GM21390 (cell line): ENCODE measurements around the gene HM13.
A peak's percentile ranks its signal among the peaks of the same experiment; 100 is the strongest.
"Not testable (repeated sequence)": the region's sequence is repeated elsewhere in the genome, so short reads cannot be mapped to it uniquely, and the experiment has no call there.

ENCODE experiments used
- ATAC-seq: cut with Tn5 transposase; IDR thresholded peaks from one replicate; pipeline ENCODE4 v1.9.1; 2021; ENCODE audit not compliant: unreplicated experiment

HM13 gene, protein sequence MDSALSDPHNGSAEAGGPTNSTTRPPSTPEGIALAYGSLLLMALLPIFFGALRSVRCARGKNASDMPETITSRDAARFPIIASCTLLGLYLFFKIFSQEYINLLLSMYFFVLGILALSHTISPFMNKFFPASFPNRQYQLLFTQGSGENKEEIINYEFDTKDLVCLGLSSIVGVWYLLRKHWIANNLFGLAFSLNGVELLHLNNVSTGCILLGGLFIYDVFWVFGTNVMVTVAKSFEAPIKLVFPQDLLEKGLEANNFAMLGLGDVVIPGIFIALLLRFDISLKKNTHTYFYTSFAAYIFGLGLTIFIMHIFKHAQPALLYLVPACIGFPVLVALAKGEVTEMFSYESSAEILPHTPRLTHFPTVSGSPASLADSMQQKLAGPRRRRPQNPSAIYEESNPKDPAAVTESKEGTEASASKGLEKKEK

DNA sequence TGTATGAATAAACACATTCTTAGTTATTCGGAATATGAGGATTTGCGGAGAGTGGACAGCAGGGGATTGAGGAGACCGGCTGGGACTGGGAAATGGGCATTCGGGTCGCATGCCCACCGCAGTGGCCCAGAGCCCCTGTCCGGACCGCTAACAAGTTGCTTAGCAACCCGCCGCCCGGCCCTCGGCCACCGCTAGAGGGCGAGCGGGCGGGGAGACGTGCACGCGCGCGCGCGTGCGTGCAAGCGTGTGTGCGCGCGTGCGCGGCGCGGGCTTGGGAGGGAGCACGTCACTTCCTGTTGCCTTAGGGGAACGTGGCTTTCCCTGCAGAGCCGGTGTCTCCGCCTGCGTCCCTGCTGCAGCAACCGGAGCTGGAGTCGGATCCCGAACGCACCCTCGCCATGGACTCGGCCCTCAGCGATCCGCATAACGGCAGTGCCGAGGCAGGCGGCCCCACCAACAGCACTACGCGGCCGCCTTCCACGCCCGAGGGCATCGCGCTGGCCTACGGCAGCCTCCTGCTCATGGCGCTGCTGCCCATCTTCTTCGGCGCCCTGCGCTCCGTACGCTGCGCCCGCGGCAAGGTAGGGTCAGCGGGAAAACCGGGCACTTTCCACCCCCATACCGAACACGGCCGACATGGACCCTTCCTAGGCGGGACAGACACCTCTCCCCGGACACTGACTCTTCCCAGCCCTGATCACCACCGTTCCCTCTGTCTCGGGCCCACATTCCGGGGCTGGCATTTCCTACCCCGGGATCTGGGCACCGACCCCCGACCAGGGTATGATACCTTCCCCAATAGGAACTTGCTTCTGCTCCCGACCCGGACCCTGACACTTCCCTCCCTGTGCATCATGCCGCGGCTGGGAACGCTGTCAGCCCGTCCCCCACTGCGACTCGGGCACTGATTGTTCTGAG lies at the start of gene HM13:
Gene HM13, plus strand, starts transcription at position 289 of the 918 bp plus-strand sequence. Its CDS starts 110 bp downstream, at position 399.
- peak; percentile 85 for ATAC-seq

DNA sequence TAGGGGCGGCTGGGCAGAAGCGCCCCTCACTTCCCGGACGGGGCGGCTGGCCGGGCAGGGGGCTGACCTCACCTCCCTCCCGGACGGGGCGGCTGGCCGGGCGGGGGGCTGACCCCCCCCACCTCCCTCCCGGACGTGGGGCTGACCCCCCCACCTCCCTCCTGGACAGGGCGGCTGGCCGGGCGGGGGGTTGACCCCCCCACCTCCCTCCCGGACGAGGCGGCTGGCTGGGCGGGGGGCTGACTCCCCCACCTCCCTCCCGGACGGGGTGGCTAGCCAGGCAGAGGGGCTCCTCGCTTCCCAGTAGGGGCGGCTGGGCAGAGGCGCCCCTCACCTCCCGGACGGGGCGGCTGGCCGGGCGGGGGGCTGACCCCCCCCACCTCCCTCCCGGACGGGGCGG lies 43.3 kb upstream of the HM13 start:
- ATAC-seq = not testable (repeated sequence)

DNA sequence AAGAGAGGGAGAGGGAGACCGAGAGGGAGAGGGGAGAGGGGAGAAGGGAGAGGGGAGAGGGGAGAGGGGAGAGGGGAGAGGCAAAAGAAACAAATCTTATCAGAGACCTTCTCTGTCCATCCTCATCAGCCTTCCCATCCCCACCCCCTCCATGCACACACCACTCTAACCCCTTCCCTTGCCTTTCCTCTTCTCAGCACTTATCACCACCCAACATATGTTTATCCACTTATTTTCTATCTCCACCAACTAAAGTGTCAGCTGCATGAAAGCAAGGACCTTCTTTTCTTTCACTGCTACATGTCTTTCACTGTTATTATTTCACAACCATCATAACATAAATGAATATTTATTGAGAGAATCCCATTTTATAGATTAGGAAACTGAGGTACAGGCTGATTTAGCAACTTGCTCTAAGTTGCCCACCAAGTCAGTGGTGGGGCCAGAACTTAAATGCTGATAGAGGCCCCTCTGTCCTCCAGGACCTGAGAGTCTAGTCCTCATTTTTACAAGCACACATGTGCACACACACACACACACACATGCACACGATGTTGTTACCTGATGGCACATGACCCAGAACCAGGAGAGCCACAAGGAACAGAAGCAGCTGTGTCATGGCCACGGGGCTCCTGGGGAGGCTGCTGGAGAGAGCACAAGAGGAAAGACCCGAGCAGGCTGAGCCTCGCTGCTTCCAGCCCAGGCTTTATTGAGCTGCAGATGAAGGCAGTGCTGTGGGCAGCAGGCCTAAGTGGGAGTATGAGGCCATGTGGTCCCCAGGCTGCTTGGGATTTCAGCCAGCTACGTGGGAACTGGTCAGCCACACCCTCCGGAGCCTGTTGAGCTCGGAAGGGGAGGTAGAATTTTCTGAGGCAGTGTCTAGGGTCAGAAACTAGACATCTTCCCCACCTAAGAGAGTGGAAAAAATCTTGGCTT lies 41.6 kb upstream of the HM13 start:
- no peak for ATAC-seq

DNA sequence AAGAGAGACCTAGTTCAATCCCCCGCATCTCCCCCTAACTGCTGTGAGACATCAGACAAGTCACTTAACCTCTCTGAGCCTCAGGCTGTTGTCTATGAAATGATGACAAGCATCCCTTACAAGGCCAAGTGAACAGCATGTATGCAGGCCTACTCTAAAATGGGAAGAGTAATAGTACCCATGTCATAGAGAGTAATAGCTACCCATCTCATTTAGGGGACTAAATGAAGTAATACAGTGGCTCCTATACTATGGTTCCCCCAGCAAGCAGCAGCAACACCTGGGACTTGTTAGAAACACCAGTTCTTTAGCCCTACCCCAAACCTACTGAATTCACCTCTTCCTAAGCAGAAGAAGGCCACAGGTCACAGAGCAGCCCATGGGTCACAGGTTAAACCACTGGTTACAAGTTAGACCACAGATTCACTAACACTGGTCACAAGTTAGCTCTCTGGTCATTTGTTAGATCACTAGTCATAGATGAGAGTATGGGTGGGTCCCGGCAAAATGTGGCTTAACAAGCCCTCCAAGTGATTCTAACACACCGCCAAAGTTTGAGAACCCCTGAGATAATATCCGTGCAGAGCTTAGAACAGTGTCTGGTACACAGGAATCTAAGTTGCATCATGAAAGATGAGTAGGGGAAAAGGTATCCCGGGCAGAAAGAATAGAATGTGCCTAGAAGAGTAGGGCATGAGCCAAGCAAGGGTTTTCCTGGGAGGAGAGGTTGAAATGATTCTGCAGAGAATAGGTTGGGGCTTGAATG lies 40.7 kb upstream of the HM13 start:
- ATAC-seq = peak; percentile 18

DNA sequence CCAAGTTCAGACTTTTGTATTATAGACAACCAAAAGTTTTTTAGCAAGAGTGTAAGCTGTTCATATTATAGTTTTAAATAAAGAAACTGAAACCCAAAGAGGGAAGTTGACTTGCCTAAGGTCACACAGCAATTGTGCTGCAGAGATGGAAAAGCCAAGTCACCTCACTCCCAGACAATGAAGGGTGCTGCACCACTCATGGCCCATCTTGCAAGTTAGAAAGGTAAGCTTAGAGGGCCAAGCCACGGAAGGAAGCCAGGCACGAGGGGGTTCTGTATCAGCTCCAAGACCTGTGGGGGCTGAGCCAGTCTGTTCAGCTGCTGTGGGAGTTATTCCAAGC lies 40.2 kb upstream of the HM13 start:
- peak; percentile 86 for ATAC-seq

DNA sequence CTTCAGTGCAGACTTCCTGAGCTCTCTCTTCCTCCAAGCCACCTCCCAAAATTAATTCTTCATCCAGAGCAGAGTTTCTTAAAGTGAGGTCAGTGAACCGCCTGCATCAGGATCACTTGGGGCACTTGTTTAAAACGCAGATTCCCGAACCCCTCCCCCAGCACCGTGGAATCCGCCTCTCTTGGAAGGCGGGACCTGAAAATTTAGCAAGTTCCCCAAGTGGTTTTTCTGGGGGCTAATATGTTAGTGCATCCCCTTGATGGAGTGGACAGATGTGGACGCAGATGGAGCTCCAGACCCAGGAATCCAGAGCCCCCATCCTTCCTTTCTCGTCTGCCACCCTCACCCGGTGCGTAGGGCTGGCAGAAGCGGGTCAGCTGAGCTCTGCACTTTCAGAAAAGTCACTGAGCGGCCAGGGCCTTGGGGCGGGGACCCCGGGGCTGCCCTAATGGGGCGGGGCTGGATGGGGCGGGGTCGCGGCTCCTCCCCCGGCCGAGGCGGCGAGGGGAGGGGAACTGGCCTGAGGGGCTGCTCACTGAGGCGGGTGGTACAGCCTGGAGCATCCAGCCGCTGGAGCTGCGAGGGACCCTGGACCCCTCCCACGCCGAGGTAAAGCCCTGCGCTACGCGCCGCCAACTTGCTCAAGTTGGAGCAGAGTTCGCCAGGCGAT lies 39.3 kb upstream of the HM13 start, which contains the start of the genes DEFB124 and REM1:
Gene DEFB124, minus strand, starts transcription at position 370 of the 670 bp plus-strand sequence. CDS start 2,114 bp downstream, outside the sequence.
Gene REM1, plus strand, starts transcription at position 531 of the 670 bp plus-strand sequence. CDS start 1,158 bp downstream, outside the sequence.
- no peak for ATAC-seq

DNA sequence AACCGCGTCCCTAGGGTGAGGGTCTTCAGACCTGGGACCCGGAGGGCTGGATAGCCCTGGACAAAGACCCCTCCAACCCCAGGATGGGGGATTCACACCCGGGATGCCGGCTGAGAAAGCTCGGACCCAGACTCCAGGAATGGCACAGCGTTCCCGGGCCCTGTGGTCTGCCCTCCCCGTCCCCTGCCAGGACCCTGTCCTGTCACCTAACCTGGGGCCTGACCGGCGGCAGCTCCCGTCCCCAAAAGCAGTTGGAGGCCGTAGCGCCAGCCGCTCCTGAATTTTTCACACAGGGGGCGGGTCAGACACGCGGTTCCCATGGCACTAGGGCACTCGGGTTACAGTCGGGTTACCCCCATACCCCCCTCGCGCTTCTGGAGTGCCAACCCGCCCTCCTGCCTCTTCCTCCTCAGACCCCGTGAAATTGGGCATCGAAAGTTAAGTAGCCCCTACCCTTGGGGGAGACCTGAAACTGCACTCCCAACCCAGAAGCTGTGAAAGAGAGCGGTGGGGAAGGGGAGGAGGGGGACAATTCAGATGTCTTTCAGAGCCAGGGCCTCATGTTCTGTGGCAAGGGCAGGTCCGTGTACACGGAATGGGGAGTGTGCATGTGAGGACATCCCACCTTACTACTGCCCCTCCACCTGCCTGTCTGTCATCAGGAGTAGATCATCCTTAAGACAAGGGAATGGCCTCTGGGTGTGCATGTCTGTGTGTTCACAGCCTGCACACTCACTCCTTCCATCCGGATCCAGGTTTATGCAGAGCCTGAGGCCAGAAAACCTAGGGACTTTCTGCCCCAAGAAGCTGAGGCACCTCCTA lies 38.6 kb upstream of the HM13 start:
- no peak for ATAC-seq

DNA sequence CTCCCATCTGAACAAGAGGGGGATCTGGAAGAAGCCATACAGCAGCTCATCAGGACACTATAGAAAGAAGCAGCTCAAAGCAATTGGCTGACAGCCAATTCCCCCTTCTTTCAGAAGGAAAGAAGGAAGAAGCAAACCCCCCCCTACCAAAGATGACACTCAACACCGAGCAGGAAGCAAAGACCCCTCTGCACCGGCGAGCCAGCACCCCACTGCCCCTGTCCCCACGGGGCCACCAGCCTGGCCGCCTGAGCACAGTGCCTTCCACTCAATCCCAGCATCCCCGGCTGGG lies 38.0 kb upstream of the HM13 start:
- no peak for ATAC-seq

DNA sequence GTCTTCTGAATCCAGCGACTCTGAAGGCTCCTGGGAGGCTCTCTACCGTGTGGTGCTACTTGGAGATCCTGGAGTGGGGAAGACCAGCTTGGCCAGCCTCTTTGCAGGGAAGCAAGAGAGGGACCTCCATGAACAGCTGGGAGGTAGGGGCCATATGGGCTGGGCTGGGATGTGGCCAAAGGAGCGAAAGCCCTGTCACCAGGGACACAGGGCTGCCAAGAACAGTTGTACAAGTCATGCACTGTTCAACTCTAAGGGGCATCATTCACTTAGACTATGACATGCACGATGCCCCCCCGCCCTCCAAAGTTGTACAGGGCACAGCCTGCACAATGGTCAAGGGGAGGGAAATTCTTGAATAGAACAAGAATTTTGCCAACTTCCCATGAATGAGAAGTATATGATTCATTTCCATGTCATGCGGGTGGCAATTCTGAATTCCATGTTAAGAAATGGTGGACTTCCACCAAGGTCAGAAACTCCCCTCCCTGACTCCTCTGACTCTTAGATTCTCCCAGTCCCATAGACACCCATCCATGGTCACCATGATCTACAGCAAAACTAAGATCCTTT lies 37.5 kb upstream of the HM13 start:
- ATAC-seq = no peak

DNA sequence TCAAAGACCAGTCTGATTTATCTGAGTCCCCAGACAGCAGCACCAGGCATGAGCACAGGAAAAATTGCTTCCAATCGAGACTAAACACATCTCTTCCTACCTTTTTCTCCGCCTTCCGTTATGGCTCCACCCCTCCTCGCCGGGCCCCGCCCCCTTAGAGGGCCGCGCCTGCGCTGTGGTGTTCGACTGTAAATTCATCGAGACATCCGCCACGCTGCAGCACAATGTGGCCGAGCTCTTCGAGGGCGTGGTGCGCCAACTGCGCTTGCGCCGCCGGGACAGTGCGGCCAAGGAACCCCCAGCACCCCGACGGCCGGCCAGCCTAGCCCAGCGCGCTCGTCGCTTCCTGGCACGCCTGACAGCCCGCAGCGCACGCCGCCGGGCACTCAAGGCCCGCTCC lies 30.2 kb upstream of the HM13 start:
- ATAC-seq = no peak

DNA sequence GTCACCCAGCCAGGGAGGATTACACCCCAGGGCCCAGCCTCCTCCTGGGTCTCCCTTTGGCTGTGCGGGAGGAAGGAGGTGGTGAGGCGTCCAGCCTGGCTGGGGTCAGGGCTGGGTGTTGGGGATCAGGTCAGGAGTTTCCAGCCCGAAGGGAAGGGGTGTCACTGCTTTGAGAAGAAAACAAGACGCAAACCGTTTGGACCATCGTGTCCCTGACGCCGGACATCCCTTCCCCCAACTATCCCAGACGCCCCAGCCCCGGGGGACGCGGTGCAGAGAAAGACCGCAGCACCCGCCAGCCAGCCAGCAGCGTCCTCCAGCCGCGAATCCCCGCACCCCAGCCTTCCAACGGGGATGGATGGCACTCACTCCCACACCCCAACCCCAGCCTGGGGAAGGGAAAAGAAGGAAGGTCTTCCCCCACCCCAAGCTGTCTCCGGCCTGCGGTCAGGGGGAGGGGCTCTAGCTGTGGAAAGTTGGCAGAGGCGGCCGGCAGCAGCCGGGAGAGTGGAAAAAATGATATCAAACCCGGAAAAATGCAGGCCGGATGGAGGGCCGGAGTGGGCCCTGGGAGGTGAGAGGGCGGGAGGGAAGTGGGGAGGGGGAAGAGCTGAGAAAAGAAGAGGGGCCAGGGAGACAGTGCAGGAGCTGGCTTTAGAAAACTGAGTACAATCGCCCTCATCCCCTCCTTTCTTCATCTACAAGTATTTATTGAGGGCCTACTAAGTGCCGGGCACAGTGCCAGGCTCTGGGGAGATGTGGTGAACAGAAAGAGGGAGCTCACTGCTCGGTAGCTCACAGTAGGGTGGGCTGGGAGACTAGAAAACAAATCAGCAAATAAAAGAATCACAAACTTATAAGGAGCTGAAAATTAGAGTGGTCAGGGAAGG lies 28.5 kb upstream of the HM13 start:
- no peak for ATAC-seq

DNA sequence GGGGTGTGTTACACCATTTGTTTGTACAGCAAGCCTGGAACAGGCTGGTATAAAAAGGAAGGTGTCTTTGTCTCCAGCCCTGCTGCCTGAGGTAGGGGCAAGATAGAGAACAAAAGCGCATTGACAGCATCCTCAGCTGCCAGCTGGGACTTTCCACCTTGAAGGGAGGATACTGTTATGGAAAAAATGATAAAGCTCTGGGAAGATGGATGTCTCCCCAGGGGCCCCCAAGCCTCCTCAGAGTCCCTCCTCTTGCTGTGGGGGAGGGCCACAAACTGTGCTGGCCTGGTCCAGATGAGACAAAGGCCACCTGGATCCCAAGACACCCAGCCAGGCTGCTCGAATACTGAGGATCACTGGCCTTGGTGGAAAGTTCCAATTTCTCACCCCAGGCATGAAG lies 26.1 kb upstream of the HM13 start:
- ATAC-seq = no peak

DNA sequence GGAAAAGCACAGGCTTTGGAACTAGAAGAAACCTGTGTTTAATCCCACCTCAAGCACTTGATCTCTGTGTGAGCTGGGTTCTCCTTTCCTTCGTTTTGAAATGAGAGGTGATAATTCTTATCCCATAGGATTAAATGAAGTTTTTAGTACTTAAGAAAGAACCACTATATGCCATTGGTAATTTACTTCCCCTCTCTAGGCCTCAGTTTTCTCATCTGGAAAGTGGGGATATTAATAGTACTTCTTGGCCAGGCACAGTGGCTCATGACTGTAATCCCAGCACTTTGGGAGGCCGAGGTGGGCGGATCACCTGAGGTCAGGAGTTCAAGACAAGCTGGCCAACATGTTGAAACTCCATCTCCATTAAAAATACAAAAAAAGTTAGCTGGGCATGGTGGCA lies 25.1 kb upstream of the HM13 start:
- no peak for ATAC-seq

DNA sequence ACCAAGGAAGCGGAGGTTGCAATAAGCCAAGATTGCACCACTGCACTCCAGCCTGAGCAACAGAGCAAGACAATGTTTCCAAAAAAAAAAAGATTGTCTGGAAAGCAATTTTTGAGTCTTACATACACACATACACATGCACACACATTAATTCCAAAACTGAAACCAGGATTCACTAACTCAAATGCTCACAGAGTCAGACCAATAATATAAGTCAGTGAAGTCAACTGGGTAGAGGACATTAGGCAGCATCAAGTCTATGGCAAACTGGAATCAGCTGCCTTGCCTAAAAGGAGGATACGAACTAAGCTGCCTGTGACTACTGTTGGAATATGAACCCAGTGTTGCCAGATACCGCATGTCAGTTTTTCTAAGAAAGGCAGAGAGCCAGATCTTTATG lies 23.5 kb upstream of the HM13 start:
- ATAC-seq = no peak

DNA sequence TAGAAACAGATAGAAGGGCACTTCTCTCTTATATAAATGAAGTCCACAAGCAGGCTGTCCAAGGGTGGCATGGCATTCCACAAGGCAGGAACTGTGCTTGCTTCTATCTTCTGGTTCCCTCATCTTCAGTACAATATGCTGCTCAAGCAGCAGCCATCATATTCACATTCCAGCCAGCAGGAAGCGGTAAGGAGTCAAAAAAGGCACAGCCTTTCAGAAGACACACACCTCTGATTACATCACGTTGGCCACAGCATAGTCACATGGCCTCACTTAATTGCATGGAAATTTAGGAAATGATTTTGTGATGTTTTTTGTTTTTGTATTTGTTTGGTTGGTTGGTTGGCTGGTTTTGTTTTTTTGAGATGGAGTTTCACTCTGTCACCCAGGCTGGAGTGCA lies 20.1 kb upstream of the HM13 start:
- ATAC-seq = no peak

DNA sequence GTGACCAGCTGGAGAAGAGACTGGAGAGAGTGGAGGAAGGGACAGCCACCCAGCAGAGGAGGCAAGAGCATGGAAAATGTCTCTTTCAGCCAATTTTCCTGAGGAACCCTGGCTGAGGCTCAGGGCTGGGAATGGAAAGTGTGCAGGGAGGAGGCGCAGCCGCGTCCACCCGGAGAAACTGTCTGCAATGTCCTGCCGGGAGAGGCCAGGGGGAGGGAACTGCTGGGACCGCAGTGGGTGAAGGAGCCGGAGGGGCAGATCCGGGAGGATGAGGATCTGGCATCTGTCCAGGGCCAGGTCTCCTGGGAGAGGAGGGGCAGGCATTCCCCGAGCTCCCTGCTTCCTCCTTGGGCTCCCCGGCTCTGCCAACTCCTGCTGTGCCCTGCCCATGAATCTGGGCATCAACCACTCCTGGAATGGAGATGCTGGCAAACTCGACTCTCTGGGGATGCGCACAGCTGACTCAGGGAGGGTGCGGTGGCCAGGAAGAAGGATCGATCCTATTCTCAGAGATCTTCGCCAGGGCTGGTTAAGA lies 17.4 kb upstream of the HM13 start:
- no peak for ATAC-seq

DNA sequence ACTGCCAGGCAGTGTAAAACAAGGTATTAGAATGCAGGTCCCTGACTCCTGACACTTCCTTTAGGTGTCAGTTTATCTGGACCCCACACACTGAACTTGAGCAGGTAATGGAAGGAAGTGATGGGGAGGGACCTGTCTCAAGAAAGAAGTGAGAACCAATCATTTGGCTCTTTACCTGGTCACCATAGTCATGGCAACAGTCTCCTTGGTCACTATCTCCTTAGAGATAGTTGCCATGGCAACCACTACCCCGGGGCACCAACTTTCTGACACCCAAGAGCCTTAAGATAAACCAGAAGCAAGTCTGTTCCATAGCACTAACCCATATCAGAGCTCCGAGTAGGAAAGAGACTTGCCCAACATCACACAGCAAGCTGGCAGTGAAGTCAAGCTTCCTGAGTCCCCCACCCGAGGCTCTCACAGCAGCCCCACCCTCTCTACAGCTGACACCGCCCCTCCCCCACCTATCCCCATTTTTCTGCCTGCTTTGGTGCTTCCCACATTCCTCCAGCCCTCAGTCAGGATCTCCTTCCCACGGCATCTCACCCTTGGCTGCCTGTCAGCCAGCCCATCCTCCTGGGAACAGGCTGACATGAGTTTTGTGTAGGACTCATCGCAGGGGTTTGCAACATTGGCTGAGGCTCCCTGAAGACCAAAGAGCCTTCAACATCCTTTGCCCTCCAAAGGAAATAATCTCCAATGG lies 16.3 kb upstream of the HM13 start:
- no peak for ATAC-seq
